ENCODE data around the gene UNC45B.

DNA sequence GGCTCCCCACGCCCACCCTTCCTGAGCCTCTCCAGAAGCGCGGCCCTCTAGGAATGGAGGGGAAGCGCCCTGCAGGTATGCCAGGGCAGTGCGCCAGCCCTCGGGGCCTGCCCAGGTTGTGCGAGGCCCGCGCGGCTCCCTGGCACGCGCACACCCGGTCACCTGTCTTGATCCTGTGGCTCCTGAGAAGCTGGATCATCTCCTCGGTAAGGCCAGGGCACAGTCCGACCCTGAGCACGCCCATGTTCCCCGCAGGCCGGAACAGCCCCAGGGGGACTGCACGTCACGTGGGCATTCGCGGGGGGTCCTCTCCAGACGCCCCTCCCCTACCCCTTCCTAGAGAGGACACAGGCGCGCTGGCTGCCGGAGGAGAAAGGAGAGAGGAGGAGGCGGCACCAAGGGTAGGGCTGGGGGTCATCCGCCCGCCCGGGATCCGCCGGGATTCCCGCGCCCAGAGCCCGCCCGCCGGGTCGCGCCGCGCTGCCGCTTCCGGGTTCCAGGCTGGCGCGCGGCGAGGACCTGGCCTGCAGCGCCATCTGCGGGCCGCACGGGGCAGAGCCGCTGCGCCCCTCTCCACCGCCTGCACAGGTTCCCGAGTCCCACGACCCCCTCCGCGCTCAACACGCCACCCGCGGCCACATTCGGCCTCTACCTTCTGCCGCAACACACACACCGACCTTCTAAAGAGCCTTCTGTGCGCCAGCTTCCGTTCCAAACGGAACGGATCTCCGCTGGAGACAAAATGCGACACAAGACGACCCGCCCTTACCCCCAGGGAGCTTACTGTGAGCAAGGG lies 28.0 kb upstream of the UNC45B start, which contains the start of gene RAD51D:
- TF ChIP-seq FOXJ3 (CRISPR knock-in tag; IDR thresholded peaks at IDR 0.05) = no peak
- TF ChIP-seq EZH2phosphoT487 (IDR thresholded peaks at IDR 0.05; ENCODE audit: borderline replicate concordance, low read depth) = no peak
- TF ChIP-seq MXI1 (IDR thresholded peaks at IDR 0.05; ENCODE audit: low read depth, low read length) = peak; percentile 84
- TF ChIP-seq FOSL2 (IDR thresholded peaks at IDR 0.05; ENCODE audit: borderline replicate concordance, low read depth) = no peak
- TF ChIP-seq, protein P1, sequence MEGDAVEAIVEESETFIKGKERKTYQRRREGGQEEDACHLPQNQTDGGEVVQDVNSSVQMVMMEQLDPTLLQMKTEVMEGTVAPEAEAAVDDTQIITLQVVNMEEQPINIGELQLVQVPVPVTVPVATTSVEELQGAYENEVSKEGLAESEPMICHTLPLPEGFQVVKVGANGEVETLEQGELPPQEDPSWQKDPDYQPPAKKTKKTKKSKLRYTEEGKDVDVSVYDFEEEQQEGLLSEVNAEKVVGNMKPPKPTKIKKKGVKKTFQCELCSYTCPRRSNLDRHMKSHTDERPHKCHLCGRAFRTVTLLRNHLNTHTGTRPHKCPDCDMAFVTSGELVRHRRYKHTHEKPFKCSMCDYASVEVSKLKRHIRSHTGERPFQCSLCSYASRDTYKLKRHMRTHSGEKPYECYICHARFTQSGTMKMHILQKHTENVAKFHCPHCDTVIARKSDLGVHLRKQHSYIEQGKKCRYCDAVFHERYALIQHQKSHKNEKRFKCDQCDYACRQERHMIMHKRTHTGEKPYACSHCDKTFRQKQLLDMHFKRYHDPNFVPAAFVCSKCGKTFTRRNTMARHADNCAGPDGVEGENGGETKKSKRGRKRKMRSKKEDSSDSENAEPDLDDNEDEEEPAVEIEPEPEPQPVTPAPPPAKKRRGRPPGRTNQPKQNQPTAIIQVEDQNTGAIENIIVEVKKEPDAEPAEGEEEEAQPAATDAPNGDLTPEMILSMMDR (IDR thresholded peaks at IDR 0.05) = peak; percentile 86
- TF ChIP-seq POLR2AphosphoS5 (IDR thresholded peaks at IDR 0.05; ENCODE audit: low read depth, low read length) = 0 out of 2 replicates have a peak, but pooled peaks have one; percentile 34
- TF ChIP-seq, protein P2, sequence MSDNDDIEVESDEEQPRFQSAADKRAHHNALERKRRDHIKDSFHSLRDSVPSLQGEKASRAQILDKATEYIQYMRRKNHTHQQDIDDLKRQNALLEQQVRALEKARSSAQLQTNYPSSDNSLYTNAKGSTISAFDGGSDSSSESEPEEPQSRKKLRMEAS (IDR thresholded peaks at IDR 0.05; ENCODE audit: low read depth) = peak; percentile 72; the same call in 1 of the 2 replicates
- no peak; the same call in 1 of the 2 replicates for TF ChIP-seq NRF1 (IDR thresholded peaks at IDR 0.05; ENCODE audit: low read depth, low read length)
